Activated naive CD4-positive, alpha-beta T cell treated with anti-CD3 and anti-CD28 coated beads, Interleukin-2, amount 50 U/mL, for 72 hours (primary cell): ENCODE measurements around the gene CALML5. TPM values are rescaled to one million over a fixed set of nuclear protein-coding genes. Genes with fewer than 3 reads are reported as not detected.
"Not testable (repeated sequence)": the region's sequence is repeated elsewhere in the genome, so short reads cannot be mapped to it uniquely, and the experiment has no call there.

Experiments
- ATAC-seq, 2 donors: fragments of 150-1000 bp; cut with Tn5 transposase; 2 replicates each; pipeline ENCODE4 v1.10.0; 2021; ENCODE audit warnings: mild to moderate bottlenecking in 2 of 2, moderate library complexity in 2 of 2
- DNase-seq, 2 donors: peaks; one replicate each; pipeline ENCODE4 v3.0.0; 2021 to 2022; ENCODE audit warnings: low spot score in 2 of 2
- H3K27ac Mint-ChIP-seq, 2 donors: one replicate each; pipeline ENCODE4 v1.8.0; 2022; ENCODE audit warnings: mild to moderate bottlenecking in 2 of 2, mixed read lengths in 2 of 2
- H3K36me3 Mint-ChIP-seq, 2 donors: one replicate each; pipeline ENCODE4 v1.8.0; 2022; ENCODE audit warnings: mixed read lengths in 2 of 2
- H3K9me3 Mint-ChIP-seq, 2 donors: one replicate each; pipeline ENCODE4 v1.8.0; 2022; ENCODE audit warnings: mixed read lengths in 2 of 2
- total RNA-seq, 2 donors: library from RNA; stranded (reverse); gene quantifications; one replicate each; pipeline ENCODE4 v1.2.3, GENCODE V29; 2022

The CALML5 gene
- total RNA-seq, 2 donors from 2014 or later = not detected

DNA sequence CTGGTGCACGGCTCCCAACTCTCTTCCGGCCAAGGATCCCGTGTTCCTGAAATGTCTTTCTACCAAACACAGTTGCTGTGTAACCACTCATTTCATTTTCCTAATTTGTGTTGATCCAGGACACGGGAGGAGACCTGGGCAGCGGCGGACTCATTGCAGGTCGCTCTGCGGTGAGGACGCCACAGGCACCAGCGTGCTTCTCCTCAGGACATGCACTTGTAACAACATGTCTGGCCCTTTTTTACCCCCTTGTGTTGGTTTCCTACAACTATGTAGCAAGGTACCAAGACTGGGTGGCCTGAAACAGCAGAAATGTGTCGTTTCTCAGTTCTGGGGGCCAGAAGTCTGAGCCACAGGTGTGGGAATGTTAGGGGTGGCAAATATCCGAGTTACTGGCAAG is 18.2 kb downstream of the CALML5 start:
- peak overlapping the region in 1 of 2 donors; percentile 67 for H3K27ac Mint-ChIP-seq
- DNase-seq (no peak), ATAC-seq (no peak)
- H3K9me3 Mint-ChIP-seq = no peaks in the 10 kb centered on the region
- H3K36me3 Mint-ChIP-seq = no peaks in the 10 kb centered on the region

DNA sequence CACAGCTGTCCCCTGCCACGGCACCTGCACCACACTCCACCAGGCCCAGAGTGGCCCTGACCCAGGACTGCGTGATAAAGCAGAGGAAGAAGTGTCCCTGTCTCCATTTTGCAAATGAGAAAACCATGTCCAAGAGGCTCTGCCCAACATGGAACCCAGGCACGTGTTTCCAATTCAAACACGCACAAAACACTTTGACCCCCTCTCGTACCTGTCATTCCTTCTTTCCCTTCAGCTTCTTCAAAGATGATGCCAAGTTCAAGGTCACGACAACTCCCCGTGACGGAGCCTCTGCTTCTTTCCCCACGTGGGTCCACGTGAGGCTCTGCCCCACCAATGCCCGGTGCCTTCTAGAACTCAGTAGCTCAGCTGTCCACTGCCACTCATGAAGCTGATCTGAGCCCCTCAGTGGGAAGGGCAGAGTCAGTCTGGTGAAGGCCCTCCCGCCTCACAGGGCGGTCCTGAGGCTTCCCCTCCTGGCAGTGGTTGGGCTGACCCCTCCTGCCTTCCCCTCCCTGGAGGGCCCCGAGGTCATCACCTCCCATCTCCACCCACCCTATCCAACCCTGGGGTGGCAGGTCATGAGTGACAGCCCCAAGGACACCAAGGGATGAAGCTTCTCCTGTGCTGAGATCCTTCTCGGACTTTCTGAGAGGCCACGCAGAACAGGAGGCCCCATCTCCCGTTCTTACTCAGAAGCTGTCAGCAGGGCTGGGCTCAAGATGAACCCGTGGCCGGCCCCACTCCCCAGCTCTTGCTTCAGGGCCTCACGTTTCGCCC is 19.0 kb downstream of the CALML5 start:
- Mint-ChIP-seq H3K9me3 (no peaks in the 10 kb centered on the region), H3K36me3 (no peaks in the 10 kb centered on the region), H3K27ac (peak overlapping the region in 1 of 2 donors; percentile 5)
- DNase-seq (peak in 1 of 2 donors; percentile 51), ATAC-seq (no peak)

DNA sequence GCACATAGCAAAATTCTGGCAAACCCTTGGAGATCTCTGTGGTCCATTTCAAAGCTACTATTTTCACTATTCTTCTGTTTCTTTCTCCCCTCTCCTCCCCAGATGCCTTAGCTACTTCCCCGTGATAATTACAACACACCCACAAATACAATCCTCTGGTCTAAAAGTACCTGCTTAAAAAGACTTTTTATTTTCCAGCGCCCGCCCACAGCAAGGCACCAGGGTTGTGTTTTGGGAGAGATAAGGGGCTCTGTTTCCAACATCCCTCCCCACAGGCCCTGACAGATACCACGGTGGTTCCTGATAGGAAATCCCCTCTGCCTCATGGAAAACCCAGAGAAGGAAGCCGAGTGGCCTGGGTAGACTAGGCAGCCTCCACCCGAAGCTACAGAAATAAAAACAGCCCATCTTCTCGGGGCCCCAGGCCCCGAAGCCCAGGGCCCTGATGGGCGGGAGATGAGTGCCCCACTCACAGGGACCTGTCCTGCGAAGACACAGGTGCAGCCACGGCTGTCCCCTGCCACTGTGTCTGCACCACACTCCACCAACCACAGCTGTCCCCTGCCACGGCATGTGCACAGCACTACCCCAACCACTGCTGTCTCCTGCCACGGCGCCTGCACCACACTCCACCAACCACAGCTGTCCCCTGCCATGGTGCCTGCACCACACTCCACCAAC is 19.7 kb downstream of the CALML5 start:
- ATAC-seq = no peak
- DNase-seq = no peak
- no peaks in the 10 kb centered on the region for H3K36me3 Mint-ChIP-seq
- H3K27ac Mint-ChIP-seq = peak overlapping the region; percentile 5 to 17
- no peaks in the 10 kb centered on the region for H3K9me3 Mint-ChIP-seq

DNA sequence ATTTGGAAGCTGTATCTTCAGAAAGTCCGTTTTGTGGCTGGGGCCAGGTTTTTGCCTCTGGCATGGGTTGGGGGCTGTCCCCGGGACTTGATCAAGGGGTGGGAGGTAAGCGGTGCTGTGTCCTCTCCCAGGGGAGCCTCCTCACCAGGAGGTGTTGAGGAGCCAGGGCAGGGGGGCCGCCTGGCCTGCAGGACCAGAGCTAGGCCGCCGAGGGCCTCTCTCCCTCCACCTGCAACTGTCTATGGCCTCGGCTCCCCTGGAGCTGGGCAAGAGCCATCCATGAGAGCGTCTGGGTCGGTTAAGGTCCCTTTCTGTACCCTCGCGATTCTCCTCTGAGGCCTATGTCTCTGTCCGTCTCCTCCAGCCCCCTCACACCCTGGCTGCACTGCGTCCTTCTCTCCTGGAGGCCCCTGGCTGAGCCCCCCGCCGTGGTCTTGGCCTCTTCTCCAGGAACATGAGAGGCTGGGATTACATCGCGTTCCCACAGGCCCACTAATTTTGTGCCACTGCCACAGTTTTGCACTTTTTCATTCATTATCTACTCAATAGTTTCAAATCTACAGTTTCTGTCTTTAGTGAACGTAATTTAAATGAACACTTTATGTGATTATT is 20.6 kb downstream of the CALML5 start:
- DNase-seq (no peak), ATAC-seq (no peak)
- Mint-ChIP-seq H3K36me3 (no peaks in the 10 kb centered on the region), H3K9me3 (no peaks in the 10 kb centered on the region), H3K27ac (no peak overlapping the region)

DNA sequence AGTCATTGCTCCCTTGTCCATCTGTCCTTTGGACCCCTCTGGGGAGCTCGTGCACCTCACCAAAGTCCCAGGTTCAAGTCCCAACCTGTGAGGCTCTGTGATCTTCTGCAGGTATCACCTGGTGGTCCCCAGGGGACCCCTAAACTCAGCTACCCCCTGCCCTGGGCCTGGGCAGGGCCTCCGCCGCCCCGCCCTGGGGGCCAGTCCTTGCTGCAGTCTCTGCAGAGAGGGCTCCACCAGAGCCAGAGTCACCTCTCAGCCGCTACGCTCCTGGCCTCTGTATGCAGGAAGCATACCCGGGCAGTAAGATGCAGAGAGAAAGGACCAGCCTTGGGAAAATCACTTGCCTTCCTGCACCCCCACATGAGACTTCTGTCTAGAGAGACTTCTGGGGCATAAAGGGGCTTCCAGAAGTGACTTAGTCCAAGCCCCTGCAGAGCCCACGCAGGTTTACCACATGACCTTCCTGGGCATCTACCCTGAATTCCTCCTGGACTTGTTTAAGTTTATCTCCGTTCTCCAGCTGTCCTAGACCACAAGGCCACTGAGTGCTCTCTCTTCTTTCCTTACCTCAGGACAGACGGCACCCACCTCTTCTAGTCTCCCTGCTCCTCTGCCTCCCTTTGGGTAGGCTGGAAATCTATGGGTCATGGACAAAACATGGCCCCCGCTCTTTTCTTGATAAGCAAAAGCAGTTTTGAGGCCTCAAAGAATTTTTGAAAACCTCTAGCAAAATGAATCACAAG is 21.2 kb downstream of the CALML5 start:
- no peak overlapping the region for H3K27ac Mint-ChIP-seq
- no peak for DNase-seq
- no peak for ATAC-seq
- H3K9me3 Mint-ChIP-seq = no peaks in the 10 kb centered on the region
- H3K36me3 Mint-ChIP-seq = no peaks in the 10 kb centered on the region

DNA sequence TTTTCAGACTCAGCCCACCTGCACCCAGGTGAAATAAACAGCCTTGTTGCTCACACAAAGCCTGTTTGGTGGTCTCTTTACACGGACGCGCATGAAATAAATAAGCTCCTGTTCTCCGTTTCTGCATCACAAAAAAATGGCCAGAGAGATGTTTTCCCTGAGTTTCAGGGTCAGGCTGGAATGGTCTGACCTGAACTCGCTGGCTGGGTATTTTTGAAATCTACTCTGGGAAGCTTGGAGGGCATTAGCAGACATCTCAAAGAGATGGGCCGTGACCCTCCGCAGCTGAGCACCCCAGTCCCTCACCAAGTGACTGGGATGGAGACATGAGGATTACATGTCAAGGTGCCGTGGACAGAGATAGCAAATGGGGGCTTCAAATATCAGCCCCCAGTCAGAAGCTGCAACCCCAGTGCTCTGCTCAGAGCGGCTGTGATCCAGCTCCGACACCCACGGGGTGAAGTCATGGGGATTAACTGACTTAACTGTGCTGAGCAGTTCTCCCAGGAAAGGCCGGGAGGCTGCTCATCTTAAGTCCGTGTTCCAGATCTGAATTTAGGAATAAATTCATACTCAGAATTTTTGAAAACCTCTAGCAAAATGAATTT is 22.3 kb downstream of the CALML5 start:
- no peaks in the 10 kb centered on the region for H3K36me3 Mint-ChIP-seq
- no peak for DNase-seq
- no peaks in the 10 kb centered on the region for H3K9me3 Mint-ChIP-seq
- no peak for ATAC-seq
- no peak overlapping the region for H3K27ac Mint-ChIP-seq

DNA sequence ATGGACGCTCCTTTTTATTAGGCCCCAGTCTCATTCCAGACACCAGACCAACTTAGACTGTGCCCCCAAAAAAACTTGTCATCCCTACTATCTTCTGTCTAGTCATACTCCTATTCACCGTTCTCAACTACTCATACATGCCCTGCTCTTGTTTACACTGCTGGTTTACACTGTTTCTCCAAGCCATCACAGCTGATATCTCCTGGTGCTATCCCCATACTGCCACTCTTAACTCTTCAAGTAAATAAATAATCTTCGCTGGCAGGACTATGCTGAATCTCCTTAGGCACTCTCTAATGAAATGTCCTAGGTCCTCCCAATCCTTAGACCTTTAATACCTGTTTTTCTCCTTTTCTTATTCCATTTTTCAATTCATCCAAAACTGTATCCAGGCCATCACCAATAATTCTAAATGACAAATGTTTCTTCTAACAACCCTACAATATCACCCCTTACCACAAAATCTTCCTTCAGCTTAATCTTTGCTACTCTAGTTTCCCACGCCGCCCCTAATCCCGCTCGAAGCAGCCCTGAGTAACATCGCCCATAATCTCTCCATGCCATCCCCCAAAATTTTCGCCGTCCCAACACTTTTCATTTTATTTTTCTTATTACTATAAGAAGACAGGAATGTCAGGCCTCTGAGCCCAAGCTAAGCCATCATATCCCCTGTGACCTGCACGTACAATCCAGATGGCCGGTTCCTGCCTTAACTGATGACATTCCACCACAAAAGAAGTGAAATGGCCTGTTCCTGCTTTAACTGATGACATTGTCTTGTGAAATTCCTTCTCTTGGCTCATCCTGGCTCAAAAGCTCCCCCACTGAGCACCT is 23.2 kb downstream of the CALML5 start:
- DNase-seq, ATAC-seq, H3K36me3 Mint-ChIP-seq, H3K27ac Mint-ChIP-seq, H3K9me3 Mint-ChIP-seq: not testable (repeated sequence)

DNA sequence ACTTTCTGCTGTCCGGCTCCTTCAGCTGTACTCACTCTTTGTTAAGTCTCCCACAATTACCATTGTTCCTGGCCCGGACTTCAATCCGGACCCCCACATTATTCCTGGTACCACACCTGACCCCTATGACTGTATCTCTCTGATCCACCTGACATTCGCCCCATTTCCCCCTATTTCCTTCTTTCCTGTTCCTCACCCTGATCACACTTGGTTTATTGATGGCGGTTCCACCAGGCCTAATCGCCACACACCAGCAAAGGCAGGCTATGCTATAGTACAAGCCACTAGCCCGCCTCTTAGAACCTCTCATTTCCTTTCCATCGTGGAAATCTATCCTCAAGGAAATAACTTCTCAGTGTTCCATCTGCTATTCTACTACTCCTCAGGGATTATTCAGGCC is 24.3 kb downstream of the CALML5 start:
- not testable (repeated sequence) for H3K36me3 Mint-ChIP-seq, H3K9me3 Mint-ChIP-seq, DNase-seq, ATAC-seq, H3K27ac Mint-ChIP-seq

DNA sequence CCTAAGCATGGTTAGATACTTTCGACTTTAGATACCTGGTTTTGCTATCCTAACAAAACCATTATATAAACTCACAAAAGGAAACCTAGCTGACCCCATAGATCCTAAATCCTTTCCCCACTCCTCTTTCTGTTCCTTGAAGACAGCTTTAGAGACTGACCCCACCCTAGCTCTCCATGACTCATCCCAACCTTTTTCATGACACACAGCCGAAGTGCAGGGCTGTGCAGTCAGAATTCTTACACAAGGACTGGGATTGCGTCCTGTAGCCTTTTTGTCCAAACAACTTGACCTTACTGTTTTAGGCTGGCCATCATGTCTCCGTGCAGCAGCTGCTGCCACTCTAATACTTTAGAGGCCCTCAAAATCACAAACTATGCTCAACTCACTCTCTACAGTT is 24.7 kb downstream of the CALML5 start:
- not testable (repeated sequence) for H3K9me3 Mint-ChIP-seq, ATAC-seq, H3K27ac Mint-ChIP-seq, DNase-seq, H3K36me3 Mint-ChIP-seq

DNA sequence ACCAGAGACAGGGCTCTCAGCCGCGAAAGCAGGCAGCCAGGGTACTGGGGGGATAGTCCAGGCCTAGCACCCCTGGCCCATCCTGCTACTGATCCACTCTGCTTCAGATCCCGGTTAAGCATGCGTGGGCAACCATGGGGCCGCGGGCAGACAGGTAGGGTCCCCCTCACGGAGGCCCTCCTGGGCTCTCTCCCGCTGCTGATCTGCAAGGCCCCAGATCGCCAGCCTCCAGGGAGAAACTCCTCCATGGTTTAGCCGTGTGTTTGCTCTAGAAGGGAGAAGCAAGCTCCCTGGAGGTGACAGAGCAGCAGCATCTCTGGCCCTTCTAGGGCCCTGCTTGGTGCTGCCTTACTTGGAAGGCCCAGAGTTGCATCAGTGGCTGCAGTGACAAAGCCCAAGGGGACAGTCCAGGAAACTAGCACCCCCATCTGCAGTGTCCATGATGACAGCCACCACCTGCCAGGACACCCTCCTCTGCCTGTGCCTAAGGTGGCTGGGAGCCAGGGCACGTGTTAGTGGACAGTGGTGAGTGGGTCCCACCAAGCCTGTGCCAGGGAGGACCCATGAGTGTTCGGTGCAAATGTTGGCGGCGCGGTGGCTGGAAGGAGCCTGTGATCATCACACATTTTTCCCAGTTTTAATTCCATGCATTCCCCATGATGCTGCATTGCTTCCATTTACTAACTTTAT is 29.2 kb downstream of the CALML5 start:
- ATAC-seq (no peak), DNase-seq (no peak)
- Mint-ChIP-seq H3K36me3 (no peaks in the 10 kb centered on the region), H3K9me3 (no peaks in the 10 kb centered on the region), H3K27ac (no peak overlapping the region)

DNA sequence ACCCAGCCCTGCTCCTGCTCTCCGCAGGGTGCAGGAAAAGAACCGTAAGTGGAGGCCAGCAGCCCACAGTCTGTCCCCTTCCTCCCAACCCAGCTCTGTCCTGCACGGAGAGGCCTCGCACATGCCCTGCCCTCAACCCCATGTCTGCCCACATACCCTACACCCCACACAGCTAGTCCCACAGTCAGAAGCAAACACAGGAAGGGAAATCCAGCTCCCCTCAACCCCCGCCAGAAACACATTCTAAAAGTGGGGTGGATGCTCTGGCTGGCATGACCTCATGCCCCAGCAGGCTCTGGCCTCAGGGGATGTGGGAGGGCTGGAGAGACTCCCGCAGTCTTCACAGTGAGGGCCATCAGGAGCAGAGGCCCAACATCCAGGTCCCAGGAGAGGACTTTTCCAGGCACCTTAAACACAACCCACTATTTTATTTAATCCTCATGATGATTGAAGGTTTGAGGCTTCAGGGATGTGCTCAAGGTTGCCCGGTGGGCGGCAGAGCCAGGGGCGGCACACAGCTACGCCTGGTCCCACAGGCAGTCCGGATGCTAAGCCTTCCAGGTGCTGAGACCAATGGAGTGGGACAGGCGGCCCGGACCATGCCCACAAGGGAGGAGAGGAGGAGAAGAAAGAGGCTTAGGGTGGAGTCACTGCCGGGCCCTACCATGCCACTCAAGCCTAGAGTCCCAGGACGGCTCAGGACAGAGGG is 29.9 kb downstream of the CALML5 start:
- no peak for ATAC-seq
- H3K36me3 Mint-ChIP-seq = no peaks in the 10 kb centered on the region
- H3K9me3 Mint-ChIP-seq = no peaks in the 10 kb centered on the region
- no peak for DNase-seq
- H3K27ac Mint-ChIP-seq = no peak overlapping the region

DNA sequence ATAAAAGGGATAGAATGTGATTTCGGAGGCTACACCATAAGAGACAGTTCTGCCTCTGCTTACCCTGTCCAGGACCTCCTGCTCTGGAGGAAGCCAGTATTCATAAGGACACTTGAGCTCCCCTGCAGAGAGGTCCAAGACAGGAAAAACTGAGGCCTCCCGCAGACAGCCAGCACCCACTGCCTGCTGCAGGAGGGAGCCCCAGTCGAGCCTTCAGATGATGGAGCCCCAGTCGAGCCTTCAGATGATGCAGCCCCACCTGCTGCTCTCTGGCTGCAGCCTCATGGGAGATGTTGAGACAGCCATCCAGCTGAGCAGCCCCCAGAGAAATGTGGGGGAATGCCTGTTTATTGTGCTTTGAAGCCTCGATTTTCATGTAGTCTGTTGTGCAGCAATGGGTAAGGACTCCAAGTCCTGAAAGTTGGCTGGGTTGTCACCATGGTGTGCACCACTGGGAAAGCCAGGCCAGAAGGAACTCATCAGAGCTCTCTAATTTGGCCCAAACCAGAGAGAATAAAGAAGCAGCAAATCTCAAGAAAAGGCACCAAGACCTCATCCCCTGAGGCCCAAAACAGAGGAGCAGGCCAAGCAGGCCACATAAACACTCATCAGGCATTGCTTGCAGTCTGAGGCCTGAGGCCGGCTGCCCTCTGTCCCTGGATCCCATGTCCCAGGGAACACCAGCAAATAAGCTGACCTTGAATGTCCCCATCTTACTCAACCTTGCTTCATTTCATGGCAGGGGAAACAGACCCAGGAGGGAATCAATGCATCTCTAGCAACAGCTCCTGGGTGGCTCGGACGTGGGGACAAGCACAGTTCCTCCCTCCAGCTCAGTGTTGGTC is 30.9 kb downstream of the CALML5 start:
- no peak for DNase-seq
- H3K27ac Mint-ChIP-seq = no peak overlapping the region
- no peak for ATAC-seq
- H3K36me3 Mint-ChIP-seq = no peaks in the 10 kb centered on the region
- no peaks in the 10 kb centered on the region for H3K9me3 Mint-ChIP-seq

DNA sequence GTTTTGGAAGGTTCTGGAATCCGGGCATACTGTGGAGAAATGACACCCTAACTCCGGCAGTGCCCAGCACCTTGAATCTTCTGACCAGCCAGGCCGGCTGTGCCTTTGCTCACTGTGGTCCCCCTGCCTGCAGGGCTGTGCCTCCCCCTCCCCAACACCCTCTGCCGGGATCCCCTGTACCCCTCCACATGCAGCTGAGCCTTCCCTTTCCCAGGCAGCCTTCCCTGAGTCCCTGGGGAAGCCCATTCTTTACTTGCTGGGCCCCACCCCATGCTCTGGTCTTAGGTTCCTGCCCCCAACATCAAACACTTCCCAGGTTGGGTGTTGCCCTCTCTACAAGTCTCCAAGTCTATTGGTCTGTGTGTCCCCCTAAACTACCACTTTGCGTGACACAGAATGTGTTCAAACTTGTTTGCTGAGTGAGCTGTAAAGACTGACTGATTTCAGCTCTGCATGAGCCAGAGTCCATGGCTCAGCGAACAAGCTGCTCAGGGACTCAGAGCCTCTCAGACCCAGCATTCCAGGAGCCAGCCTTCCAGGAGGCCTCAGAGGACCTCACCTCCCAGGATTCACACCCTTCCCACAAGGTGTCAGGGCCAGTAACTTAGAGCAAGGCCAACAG is 31.6 kb downstream of the CALML5 start:
- H3K36me3 Mint-ChIP-seq = no peaks in the 10 kb centered on the region
- DNase-seq (no peak), ATAC-seq (no peak)
- no peak overlapping the region for H3K27ac Mint-ChIP-seq
- no peaks in the 10 kb centered on the region for H3K9me3 Mint-ChIP-seq

DNA sequence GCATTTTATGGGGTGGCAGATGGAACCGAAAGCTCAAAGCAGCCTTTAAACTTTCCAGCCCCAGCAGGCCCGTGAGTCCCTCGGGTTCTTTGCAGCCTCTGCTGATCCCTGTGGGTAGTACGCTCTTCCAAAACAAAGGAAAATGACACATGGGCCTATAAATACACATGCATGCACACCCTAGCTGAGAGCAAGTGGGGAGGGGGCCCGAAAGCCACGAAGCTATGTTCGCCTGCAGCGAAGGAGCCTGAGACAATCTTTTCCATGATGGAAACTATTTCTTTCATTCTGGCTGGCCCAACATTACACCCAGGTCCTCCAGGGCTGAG is 32.2 kb downstream of the CALML5 start:
- no peak for DNase-seq
- H3K9me3 Mint-ChIP-seq = no peaks in the 10 kb centered on the region
- no peak for ATAC-seq

More for the DNA sequence above, 32.2 kb downstream of the CALML5 start:
- no peak overlapping the region for H3K27ac Mint-ChIP-seq
- no peaks in the 10 kb centered on the region for H3K36me3 Mint-ChIP-seq
